ENCODE results near the gene GPC5. TPM values are rescaled to one million over a fixed set of nuclear protein-coding genes. Genes with fewer than 3 reads are reported as not detected.

The GPC5 gene
- total RNA-seq, 1 experiment from 2014 or later: 0.26 TPM

GRCh38 chr13:91710733-91711132 lies 312.3 kb downstream of the GPC5 start:
- Histone ChIP-seq H3K4me1 (ENCODE audit: control insufficient read depth, insufficient read depth, low read length) (no peaks in the 10 kb centered on the region), H3K27ac (ENCODE audit: low read length) (no peak overlapping the region), H3K4me3 (ENCODE audit: low read depth in 2 of 2, low read length in 2 of 2) (no peak overlapping the region), H3K27me3 (ENCODE audit: control insufficient read depth, insufficient read depth, low read length) (no peaks in the 10 kb centered on the region), H3K9me3 (ENCODE audit: control insufficient read depth, insufficient read depth, low read depth, low read length) (no peaks in the 10 kb centered on the region), H3K36me3 (ENCODE audit: control insufficient read depth, insufficient read depth, low read length) (no peaks in the 10 kb centered on the region)
- TF ChIP-seq TCF7L2 (IDR thresholded peaks at IDR 0.05; ENCODE audit: low read depth, low read length) (no peak), CTCF (IDR thresholded peaks at IDR 0.05) (no peak), REST (IDR thresholded peaks at IDR 0.05; ENCODE audit: insufficient read depth in 1 of 2, low read depth in 2 of 2, low read length in 1 of 2) (no peak), SIN3A (IDR thresholded peaks at IDR 0.05; ENCODE audit: borderline replicate concordance, insufficient read depth, low read depth, low read length) (no peak), POLR2AphosphoS5 (IDR thresholded peaks at IDR 0.05; ENCODE audit: low read depth, low read length) (no peak)
- no TSS peak for BruUV-seq (replicated peaks)
- intact Hi-C loops (cut with micrococcal nuclease; ENCODE audit: unreplicated experiment): no loop called here
- no peak for DNase-seq (ENCODE audit: low read depth, low spot score)
- ATAC-seq: no peak
- in situ Hi-C loops (cut with HindIII; ENCODE audit: low pct_unique_long_range_greater_than_20kb, low sequenced_read_pairs): no loop called here
- CTCF ChIA-PET: no interaction called here
- POLR2A ChIA-PET: no interaction called here

GRCh38 chr13:91714855-91715254 lies 316.4 kb downstream of the GPC5 start:
- ATAC-seq: no peak
- in situ Hi-C loops (cut with HindIII; ENCODE audit: low pct_unique_long_range_greater_than_20kb, low sequenced_read_pairs): no loop called here

More at GRCh38 chr13:91714855-91715254, 316.4 kb downstream of the GPC5 start:
- Histone ChIP-seq H3K36me3 (ENCODE audit: control insufficient read depth, insufficient read depth, low read length) (no peaks in the 10 kb centered on the region), H3K4me1 (ENCODE audit: control insufficient read depth, insufficient read depth, low read length) (no peaks in the 10 kb centered on the region), H3K27ac (ENCODE audit: low read length) (no peak overlapping the region), H3K9me3 (ENCODE audit: control insufficient read depth, insufficient read depth, low read depth, low read length) (no peaks in the 10 kb centered on the region), H3K4me3 (ENCODE audit: low read depth in 2 of 2, low read length in 2 of 2) (no peak overlapping the region), H3K27me3 (ENCODE audit: control insufficient read depth, insufficient read depth, low read length) (no peaks in the 10 kb centered on the region)
- DNase-seq (ENCODE audit: low read depth, low spot score): no peak
- no TSS peak for BruUV-seq (replicated peaks)
- intact Hi-C loops (cut with micrococcal nuclease; ENCODE audit: unreplicated experiment): no loop called here
- TF ChIP-seq REST (IDR thresholded peaks at IDR 0.05; ENCODE audit: insufficient read depth in 1 of 2, low read depth in 2 of 2, low read length in 1 of 2) (no peak), CTCF (IDR thresholded peaks at IDR 0.05) (no peak), POLR2AphosphoS5 (IDR thresholded peaks at IDR 0.05; ENCODE audit: low read depth, low read length) (no peak), TCF7L2 (IDR thresholded peaks at IDR 0.05; ENCODE audit: low read depth, low read length) (no peak), SIN3A (IDR thresholded peaks at IDR 0.05; ENCODE audit: borderline replicate concordance, insufficient read depth, low read depth, low read length) (no peak)
- CTCF ChIA-PET: no interaction called here
- POLR2A ChIA-PET: no interaction called here
